Measurements from ENCODE around the gene C11orf54. TPM values are rescaled to one million over a fixed set of nuclear protein-coding genes. Genes with fewer than 3 reads are reported as not detected.
"Not testable (repeated sequence)": the region's sequence is repeated elsewhere in the genome, so short reads cannot be mapped to it uniquely, and the experiment has no call there.

The C11orf54 gene
- total RNA-seq, 1 donor from 2014 or later = 21.1 TPM

- no peak for DNase-seq (ENCODE audit: low spot score)
Measured at GRCh38 chr11:93766504-93766903, 25.0 kb downstream of the C11orf54 start.

DNA sequence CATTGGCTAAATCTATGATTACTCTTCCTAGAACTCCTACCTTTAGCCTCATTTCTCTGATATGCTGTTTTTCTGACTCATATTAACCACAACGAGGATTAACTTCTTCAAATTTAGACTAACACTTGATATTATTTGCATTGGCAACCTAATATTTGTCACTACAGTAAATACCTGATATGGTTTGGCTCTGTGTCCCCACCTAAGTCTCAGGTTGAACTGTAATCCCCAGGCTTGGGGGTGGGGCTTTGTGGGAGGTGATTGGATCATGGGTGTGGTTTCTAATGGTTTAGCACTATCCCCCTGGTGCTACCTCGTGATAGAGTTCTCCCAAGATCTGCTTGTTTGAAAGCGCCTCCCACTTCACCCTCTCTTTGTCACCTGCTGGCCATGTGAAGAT is 25.5 kb downstream of the C11orf54 start:
- no peak for DNase-seq (ENCODE audit: low spot score)

GRCh38 chr11:93770160-93770559 is 28.7 kb downstream of the C11orf54 start:
- DNase-seq (ENCODE audit: low spot score) = no peak

GRCh38 chr11:93772123-93772522 is 30.7 kb downstream of the C11orf54 start:
- DNase-seq (ENCODE audit: low spot score) = no peak

DNA sequence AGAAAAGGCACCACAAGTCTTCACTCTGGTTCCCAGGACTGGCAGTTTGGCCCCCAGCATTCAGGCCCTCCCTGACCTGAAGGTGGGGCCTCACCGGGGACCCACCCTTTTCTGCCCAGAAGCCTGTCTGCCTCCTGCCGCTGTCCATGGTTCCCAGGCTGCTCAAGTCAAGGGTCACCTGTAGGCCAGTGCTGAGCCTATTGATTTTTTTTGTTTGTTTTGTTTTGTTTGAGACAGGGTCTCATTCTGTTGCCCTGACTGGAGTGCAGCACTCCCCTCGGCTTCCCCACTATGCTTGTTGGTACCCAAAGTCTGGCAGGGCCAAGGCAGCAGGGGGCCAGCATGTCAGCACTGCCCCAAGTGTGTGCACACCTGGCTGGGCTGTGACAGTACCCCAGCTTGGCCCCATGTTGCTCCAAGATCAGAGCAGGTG is 31.6 kb downstream of the C11orf54 start:
- no peak for DNase-seq (ENCODE audit: low spot score)

DNA sequence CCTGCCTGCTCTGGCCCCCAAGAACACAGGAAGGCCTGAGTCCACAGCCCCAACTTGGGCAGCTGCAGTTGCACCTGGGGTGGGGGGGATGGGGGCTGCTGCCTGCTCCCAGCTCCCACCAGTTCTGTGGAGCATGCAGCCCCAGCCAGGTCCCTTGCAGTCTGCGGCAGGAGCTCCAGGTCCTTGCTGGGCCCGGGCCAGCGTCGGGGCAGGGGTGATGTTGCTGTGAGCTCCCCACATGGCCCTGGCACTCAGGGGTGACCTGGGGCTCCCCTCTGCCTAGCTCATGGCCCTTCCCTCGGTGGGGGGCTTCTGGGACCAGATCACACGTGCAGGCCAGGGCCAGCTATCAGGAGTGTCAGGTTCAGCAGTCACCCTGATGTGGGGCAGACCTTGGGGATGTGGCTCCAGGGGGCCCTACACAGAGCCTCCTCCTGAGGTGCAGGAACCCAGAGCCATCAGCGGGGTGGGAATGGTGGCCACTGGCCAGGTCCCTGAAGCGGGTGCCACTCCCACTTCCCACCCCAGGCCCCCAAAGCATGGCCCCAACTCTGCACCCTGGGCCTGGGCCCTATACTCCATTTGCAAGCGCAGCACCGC is 32.2 kb downstream of the C11orf54 start:
- no peak for DNase-seq (ENCODE audit: low spot score)

GRCh38 chr11:93774560-93774959 is 33.1 kb downstream of the C11orf54 start:
- DNase-seq (ENCODE audit: low spot score) = not testable (repeated sequence)

DNA sequence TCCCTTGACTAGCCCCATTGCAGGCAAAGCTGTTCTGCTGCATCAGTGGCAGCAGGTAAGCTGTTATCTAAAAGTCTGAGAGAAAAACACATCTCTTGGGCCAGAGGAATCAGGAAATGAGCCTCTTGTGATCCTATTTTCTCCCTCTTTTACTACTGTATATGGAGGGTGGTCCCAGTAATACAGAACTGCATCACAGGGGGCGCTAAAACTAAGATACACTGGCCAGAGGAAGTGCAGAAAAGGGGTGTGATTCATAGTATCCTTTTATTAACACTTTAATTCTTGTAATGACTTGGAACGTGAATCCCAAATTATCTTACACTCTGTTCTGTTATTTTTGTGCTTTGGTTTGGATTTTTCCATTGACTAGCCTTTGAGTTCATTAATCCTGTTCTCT is 33.8 kb downstream of the C11orf54 start:
- no peak for DNase-seq (ENCODE audit: low spot score)

GRCh38 chr11:93783362-93783761 is 41.9 kb downstream of the C11orf54 start:
- no peak for DNase-seq (ENCODE audit: low spot score)

DNA sequence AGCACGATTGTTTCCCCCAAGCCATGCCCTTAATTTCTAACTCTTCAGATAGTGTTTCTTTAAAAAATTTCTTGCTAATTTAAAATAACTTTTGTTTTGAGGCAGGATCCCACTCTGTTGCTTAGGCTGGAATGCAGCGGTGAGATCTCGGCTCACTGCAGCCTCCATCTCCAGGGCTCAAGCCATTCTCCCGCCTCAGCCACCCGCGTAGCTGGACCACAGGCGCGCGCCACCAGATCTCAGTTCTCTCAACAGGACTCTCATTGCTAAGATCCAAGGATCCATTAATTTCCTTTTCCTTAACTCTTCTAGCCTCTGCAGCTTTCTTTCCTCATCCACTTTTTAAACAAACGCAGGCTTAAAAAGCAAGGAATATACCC is 42.3 kb downstream of the C11orf54 start:
- DNase-seq (ENCODE audit: low spot score) = no peak

GRCh38 chr11:93784145-93784934 is 42.9 kb downstream of the C11orf54 start, which contains the start of gene MED17:
TSS of gene MED17 (plus strand) at chr11:93784282. CDS start at chr11:93784514, 232 bp downstream.
- peak; percentile 96 for DNase-seq (ENCODE audit: low spot score)

- DNase-seq (ENCODE audit: low spot score) = no peak
Measured at GRCh38 chr11:93784935-93785360, 43.5 kb downstream of the C11orf54 start.

- DNase-seq (ENCODE audit: low spot score) = no peak
Measured at GRCh38 chr11:93791493-93791892, 50.0 kb downstream of the C11orf54 start.

DNA sequence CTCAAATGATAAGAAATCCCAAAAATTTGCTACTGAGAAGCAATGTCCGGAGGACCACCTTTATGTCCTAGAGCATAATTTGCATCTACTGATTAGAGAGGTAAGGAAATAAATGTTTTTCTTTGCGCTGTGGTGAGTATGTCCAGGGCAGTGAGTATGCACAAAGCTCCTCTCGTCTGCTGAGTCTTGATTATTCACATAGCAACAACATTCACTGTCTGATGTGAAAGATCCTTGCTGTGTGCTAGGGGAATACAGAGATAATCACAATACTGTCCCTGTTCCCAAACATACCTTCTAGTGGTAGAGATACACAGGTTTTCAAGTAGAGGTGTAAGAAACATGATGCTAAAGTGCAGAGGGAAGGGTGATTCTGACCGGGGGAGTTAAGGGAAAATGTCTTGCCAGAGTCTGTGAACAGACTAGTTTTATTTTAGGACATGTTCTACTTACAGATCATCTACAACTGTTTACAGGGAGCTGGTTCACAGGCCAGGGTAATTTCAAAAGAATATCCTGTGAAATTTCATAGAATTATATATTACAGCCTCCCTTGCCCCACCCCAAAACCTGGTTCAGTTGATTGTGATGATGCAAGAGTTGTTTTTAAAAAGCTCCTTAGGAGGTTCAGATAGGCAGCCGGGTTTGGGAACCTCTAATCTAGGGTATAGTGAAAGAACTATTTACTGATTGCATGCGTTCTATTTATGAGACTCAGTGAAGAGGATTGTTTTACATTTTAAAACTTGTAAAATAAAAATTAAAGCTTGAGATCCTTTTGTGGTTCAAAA is 55.2 kb downstream of the C11orf54 start:
- no peak for DNase-seq (ENCODE audit: low spot score)

DNA sequence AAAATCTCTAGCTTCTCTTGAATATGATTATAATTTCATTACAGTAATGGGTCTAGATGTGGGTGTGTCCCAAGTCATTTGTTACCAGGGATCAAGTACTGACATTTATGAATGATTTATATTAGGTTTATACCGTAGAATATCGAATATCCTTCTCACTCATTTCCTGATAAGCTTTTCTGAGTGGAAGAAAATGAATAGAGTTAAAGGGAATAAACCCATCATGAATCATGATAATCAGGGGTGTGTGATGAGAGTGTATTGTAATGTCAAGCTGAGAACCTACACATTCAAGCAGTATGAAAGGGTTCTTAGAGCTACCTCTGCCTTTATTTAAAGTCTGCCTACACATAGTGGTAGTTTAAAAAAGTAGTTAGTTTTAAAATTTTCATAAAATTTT is 59.9 kb downstream of the C11orf54 start:
- no peak for DNase-seq (ENCODE audit: low spot score)

DNA sequence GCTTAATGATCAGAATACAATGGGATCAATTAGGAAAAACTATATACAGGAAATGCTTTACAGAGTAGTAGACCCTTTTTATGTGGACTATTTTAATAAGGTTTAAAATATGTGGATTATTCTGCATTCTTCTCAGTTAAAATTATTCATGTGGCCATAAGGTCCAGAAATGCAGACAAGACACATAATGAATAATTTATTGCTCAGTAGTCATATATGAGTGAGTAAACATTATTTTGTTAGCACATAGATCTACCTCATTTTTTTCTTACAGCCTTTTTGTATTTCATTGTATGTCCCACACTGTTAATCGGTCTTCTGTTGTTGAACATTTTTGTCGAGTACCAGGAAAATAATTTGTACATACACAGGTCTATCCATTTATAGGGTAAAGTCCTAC is 63.4 kb downstream of the C11orf54 start:
- DNase-seq (ENCODE audit: low spot score) = no peak

- DNase-seq (ENCODE audit: low spot score) = no peak
Measured at GRCh38 chr11:93807980-93808379, 66.5 kb downstream of the C11orf54 start.

- DNase-seq (ENCODE audit: low spot score) = no peak
Measured at GRCh38 chr11:93813974-93814373, 72.5 kb downstream of the C11orf54 start.

All from mesenteric fat pad (tissue), 1 donor.